Stimulated activated naive CD8-positive, alpha-beta T cell treated with anti-CD3 and anti-CD28 coated beads, Interleukin-15, Interleukin-2, amounts not matched to agents 100 U/mL and 50 U/mL, for 24 hours (primary cell): Measurements from ENCODE around the gene GPC3.
"Not testable (repeated sequence)": the region's sequence is repeated elsewhere in the genome, so short reads cannot be mapped to it uniquely, and the experiment has no call there.

Experiments used
- ATAC-seq: fragments of 150-1000 bp; cut with Tn5 transposase; one replicate; pipeline ENCODE4 v1.10.0; 2021
- DNase-seq: peaks from one replicate; pipeline ENCODE4 v3.0.0; 2021

The GPC3 gene

DNA sequence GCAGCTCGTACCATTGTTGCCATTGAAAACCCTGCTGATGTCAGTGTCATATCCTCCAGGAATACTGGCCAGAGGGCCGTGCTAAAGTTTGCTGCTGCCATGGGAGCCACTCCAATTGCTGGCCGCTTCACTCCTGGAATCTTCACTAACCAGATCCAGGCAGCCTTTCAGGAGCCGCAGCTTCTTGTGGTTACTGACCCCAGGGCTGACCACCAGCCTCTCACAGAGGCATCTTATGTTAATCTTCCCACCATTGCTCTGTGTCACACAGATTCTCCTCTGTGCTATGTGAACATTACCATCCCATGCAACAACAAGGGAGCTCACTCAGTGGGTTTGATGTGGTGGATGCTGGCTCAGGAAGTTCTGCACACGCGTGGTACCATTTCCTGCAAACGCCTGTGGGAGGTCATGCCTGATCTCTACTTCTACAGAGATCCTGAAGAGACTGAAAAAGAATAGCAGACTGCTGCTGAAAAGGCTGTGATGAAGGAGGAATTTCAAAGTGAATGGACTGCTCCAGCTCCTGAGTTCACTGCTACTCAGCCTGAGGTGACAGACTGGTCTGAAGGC, 222.3 kb downstream of the GPC3 start:
- DNase-seq, ATAC-seq: not testable (repeated sequence)

DNA sequence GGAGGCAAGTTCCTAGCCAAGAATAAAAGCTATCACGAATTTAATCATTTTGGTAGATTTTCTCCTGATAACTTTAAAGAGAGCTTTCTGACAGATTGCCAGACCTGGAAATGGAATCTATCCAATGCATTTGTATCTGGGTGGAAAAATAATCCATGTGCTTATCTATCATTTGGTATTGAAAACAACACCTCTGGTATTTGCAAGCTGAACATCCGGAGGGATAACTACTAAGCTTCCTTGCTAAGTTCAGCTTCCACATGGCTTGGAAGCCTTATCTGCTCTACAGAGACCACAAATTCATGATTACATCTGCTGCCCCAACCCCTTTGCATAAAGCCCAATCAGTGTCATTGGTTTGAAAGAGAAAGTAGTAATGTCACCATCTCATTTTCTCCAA, 230.7 kb downstream of the GPC3 start:
- no peak for ATAC-seq
- DNase-seq, result no peak

DNA sequence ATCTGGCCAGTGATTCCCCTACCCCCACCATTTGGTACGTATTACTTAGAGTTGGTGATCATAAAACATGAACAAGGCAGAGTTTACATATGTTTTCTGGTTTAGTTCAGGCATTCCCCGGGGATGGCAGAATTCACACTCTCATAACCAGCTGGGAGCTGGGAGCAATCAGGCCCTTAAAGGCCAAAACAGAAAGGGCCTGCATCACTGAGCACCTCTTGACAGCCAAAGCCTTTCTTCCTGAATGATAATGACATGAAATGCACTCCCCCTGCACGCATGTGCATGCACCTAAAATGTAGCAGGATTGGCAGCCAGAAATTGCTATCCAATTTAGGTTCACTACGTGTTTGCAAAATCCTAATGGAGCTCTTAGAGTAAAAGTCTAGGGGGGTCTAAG, 235.4 kb downstream of the GPC3 start:
- DNase-seq (no peak), ATAC-seq (no peak)

DNA sequence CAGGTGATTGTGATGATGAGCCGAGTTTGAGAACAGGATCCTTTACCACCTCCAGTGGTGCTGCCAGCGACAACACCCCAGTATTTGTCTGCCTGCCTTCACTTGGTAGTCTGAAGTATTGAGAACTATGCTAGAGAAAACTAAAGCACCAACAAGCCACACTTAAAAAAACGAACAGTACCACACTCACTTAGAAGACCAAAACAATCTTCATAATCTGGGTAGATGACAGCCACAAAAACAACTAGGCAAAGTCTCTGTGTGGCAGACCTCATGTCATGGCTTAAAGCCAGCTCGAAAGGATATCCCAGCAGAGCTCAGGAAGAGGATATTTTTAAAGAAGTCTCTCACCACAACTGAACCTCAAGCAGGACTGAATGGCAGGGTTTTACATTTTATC, 236.0 kb downstream of the GPC3 start:
- no peak for DNase-seq
- ATAC-seq, result no peak

DNA sequence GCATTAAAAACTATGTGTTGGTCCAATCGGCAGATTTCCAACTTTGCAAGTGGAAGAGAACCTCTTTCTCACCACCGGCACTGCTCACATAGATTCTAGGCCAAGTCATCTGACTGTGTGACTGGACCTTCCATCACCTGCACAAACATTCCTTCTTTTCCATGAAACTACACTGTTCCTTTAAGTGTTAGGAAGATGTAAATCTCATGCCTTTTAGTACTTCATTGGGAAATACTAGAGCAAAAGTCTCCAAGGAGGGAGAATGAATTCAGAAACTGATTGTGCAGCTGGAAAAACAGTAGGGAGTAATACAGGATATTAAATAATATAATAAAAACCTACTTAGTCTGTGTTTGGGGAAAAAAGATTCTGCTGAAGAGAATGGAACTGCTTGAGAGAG, 238.2 kb downstream of the GPC3 start:
- ATAC-seq, result no peak
- DNase-seq, result no peak

DNA sequence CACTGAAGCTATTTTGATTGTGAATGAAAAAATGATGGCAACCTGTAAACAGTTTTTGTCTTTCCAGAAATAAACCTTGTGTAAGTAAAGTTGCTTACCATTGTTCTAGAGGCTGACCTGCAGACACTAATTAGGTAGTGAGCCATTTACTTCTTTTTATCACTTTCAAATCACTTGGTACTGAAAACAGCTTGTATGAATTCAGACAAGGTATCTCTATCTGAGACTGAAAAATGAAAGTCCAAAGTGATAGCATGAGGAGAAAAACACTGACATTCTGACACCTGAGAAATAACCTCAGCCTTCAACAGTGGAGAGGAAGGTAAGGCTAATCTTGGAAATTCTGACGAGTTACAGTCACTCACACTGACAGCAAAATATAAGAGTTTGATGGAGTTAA, 238.8 kb downstream of the GPC3 start:
- DNase-seq, result no peak
- ATAC-seq, result no peak

DNA sequence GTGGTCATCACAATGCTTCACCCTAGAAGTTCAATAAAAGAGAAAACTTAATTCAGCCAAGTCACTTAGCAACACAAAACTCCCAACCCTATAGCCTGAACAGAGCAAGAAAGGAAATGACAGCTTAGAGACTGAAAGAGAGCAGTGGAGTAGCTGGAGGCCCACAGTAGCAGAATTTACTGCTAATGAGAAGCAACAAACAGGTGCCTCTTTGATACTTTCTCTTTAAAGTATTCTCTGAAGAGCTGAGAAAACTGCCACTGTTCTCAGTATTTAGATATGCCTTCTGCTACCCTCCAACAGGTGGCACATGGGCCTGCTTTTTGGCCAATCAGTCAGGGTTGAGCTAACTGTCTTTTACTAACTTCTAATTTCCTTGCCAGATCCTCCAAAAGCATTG, 240.0 kb downstream of the GPC3 start:
- ATAC-seq, result no peak
- DNase-seq, result no peak

DNA sequence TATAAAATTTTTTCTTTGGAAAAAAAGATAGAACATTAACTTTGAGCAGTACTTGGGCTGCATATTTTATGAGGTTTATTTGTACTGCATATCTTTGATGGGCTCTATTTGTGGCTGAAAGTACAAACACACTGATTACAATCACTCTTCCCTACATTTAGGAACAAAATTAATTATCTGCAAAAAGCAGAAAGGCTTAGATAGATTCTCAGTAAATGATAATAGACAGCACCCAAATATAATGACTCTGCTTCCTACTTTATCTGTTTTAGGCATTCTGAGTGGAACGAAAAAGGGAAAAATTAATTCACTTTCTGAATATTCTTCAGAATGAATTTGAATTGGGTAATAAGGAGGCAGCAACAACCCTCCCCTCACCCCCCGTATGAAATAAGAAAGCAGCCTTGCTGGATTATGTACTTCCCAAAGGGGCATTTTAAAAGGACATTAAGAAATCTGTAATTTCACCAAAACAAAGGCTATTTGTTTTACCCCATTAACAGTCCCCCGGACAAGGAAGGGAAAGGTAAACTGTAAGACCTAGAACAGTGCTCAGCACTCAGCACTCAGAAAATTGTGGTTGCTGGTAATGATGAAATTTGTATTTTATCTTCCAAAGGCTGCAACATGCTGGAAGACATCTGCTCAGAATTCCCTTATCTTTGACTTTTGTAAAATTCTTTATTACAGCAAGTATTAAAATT, 242.6 kb downstream of the GPC3 start:
- DNase-seq (no peak), ATAC-seq (no peak)

DNA sequence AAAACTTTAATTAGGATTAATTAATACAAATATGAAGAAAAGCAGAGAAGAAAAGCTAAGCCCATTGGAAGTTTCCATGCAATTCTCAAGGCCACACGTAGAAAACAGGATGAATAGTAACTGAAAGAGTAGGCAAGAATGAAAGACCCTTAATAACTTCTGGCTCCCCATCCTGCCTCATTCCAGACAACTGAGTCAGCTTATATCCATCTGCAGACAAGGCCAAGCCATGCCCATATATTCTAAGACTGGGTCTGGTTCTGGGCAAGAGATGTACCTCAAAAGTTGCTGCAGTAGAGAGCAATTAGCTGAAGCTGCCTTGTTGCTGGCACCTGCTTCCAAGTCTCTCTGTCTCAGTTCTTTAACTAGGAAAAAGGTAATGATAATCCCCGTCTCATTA, 244.1 kb downstream of the GPC3 start:
- no peak for DNase-seq
- no peak for ATAC-seq

DNA sequence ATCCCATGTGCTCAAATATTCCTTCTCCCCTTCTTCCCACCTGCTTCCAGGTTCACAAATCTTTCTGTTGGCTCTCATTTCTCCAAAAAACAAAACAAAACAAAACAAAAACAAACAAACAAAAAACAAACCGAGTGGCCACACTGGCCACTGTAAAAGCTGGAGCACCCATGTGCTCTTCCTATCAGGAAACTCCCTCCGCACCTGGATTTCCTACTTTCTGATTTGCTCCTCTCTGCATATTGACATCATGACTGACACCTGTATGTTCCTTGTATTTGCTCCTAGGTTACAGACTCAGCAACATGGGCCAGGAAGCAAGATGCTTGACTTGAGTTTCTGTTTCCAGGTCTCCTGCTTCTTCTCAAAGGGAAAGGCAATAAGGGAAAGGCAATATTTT, 258.8 kb downstream of the GPC3 start:
- no peak for ATAC-seq
- DNase-seq, result no peak

DNA sequence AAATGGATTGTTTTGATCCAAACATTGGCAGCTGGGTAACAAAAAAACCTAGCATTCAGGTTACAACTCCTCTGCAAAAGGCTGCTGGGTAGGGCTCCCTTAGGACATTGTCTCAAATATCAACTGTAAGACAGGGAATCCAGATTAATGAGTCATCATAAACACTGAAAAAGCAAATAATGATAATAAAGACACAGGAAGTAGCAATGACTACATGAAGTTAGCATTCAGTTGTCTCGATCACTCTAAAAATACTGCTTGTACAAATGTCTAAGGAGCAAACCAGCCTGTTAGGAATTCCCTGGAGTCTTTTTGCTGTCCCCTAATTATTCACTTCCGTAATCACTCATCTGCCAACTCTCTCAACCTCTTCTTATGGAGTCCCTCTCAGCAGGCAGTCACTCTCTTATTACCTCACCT, 259.2 kb downstream of the GPC3 start:
- no peak for ATAC-seq

DNA sequence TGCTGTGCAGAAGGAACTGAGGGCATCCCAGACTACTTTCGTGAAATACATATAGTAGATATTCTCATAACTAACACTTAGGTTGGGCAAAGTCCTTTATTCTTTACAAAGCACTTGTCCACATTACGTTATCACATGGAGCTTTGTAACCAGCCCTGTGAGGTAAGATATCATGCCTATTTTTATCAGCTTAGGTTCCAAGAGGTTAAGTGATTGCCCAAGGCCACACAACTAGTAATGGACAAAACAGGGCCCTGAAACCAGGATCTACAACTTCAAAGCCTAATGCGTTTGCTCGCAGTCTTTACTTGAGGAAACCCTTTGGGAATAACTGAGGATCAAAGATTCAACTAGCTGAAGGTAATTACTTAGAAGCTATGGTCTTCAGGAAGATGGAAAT, 261.5 kb downstream of the GPC3 start:
- DNase-seq, result no peak
- ATAC-seq, result no peak

More for the DNA sequence above, 259.2 kb downstream of the GPC3 start:
- no peak for DNase-seq

DNA sequence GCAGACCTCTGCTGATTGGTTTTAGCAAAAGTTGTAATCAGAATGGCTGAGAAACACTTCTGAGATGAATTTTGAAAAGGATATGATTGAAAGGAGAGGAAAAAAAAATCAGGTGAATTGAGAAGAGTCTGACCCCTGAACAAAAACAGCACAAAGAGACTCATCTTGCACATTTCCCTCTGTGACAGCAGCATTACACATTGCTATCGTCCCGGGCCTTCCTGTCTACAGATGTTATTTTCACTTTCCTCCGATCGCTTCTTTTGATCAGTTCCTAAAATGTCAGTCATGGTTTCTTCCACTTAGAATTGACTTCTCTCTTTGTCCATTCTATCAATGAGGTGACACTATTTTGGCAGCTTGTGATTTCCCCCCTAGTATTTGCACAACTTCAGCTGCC, 262.6 kb downstream of the GPC3 start:
- no peak for ATAC-seq
- DNase-seq, result no peak

DNA sequence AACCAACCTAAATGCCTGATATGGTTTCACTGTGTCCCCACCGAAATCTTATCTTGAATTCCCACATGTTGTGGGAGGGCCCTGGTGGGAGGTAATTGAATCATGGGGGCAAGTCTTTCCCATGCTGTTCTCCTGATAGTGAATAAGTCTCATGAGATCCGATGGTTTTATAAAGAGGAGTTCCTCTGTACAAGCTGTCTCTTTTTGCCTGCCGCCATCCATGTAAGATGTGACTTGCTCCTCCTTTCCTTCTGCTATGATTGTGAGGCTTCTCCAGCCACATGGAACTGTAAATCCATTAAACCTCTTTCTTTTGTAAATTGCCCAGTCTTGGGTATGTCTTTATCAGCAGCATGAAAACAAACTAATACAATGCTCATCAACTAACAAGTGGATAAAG, 265.1 kb downstream of the GPC3 start:
- ATAC-seq, DNase-seq: not testable (repeated sequence)

DNA sequence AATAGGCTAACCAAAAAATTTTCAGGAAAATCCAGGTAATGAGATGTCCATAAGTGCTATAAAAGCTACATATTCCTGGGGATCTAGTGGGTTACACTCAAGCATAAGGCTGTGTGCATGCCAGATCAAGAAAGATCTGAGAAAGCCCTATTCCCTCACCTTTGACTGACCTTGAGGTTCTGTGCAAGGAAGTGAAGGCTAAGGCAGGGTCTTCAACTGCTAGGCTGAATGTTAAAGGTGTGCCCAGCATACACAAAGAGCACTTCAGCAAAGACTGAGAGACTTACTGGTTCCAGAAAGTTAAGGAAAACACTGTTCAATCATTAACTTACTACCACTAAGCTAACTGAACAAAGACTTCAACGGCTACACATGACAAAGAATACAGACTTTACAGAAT, 269.7 kb downstream of the GPC3 start:
- DNase-seq, result no peak
- ATAC-seq, result no peak

DNA sequence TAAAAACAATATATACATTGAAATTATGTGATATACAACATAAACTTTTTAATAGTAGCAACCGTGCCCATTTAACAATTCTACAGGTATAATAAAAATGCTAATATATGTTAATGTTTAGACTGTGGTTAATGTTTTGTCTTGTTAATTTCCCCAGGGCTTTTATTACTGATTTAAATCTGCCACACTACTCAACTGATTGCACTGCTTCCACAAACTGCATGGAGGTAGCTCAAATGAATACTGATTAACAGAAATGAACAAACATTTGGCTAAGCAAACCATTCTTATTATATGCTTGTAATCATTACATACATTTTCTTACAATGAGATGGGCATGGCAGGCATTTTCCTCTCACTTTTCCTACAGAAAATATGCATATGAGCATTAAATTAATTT, 275.9 kb downstream of the GPC3 start:
- no peak for DNase-seq
- no peak for ATAC-seq

DNA sequence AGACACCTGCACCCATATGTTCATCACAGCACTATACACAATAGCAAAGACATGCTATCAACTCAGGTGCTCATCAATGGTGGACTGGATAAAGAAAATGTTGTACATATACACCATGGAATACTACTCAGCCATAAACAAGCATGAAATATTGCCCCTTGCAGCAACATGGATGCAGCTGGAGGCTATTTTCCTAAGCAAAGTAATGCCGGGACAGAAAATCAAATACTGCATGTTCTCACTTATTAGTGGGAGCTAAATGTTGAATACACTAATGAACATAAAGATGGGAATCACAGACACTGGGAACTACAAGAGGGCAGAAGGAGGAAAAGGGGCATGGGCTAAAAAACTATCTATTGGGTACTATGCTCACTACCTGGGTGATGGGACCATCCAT, 278.5 kb downstream of the GPC3 start:
- ATAC-seq, result no peak
- no peak for DNase-seq

DNA sequence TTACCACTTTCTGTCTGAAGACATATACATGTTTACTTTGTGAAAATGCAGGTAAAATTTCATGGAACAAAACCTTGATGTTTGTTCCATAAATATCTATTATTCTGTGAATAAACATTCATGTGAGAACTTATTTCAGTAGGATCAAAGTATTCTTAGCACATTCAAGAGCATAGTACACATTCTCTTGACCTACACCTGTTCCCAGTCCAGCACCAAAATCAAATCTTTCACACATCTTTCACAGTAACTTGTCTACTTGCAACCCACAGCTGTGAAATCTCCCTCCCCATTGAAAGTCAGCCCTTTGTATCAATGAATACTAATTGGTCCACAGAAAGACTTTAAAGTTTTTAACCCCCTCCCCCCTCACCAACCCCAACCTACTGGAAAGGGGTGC, 283.2 kb downstream of the GPC3 start:
- ATAC-seq, result no peak
- no peak for DNase-seq

DNA sequence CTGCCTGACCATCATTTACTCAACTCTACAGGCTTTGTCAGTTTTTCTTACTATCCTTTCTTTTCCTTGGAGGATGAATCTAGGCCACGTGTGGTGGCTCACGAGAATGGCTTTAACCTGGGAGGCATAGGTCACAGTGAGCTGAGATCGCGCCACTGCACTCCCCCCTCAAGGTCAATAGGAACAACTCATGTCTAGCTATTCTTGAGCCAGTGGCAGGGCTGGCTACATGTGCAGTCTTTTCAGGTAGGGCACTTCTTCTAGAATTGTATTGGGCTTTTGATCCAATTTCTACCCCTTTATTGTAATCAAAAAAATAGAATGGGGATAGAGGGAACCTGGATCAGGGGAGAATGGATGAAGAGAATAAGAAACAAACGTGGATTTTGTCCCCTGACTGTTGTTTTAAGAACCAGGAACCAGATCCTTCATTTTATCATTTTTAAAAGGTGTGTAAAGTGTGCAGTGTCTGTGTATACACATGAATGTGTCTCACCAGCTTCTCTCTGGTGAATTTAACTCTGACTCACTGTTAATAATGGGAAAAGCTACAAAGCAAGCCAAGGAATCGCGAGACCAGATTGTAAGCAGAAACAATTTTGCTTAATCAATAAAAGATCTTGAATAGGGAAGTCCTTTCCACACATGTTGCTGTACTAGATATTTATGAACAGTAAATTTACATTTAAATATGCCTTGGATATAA, 286.2 kb downstream of the GPC3 start:
- no peak for ATAC-seq
- DNase-seq, result no peak

DNA sequence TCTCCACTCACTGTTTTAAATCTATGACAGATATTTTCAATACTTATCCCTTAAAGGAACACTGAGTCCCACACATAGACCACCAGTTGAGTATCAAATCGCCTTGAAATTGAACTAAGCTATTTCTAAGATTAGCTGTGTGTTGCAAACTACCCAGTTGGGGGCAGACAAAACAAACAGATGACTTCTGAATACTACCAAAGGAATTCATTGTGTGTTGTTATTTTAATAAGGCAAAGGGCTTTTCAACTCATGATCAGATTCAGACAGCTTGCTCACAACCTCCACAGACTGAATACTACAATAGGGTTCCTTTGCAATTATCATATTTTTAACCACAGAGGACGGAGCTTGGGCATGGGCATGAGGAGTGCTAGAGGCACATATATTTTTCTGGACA, 287.1 kb downstream of the GPC3 start:
- DNase-seq (no peak), ATAC-seq (no peak)

DNA sequence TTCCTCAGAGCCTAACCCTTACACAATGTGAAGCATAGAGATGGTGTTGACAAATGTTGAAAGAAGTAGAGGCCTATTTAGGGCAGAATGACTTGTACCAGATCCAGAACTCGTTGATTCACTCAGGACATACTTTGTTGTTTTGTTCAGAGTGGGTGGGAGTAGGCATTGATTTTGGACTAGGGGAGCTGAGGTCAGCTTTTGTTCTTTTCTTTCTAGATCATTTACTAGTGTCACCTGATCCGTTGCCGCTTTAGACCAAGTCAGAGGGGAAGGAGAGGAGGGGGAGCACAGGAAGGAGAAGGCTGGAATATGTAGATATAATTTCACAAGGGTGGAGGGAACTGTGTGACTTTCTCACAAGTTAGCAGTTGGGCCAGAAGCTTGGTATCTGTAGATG, 287.7 kb downstream of the GPC3 start:
- no peak for ATAC-seq
- no peak for DNase-seq

DNA sequence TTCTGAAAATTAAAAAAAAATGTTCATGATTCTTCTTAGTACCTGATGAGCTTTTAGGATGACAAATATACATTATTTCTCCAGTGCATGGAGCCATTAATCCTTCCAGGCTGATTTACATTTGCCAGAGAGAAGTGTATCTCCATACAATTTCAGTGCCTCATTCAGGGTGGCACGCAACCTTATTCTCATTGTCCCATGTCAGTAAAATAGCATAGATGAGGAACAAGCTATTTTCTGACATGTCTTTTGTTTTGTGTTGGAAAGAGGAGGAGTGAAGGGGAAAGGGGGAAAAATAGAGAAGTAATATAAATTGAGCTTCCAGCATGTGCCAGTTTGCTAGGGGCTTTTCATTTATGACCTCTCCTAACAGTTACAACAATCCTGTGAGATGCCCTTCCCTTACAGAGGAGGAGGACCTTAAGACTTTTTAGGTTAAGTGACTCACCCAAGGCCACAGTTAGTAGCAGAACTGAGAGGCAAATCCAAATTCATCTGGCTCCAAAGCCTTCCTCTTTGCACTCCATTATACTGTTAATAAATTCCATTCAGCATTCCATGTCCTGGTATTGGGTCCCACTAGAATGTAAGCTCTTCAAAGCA, 295.3 kb downstream of the GPC3 start:
- no peak for ATAC-seq
- DNase-seq, result no peak

DNA sequence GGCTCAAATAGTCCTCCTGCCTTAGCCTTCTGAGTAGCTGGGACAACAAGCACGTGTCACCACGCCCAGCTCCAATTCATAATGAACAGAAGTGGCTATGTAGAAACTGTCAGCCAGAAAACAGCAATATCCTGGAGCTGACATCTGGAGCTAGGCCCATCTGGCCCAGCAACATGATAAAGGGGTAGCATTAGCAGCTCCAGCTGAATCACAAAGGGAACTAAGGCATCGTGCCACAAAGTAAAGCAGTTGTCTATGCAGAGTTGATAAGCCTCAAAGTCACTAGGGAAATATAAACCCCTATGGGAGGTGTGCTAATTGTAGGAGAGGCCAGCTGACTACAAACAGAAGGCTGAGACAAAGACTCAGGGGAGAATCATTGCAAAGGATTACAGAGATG, 299.6 kb downstream of the GPC3 start:
- no peak for DNase-seq

More for the DNA sequence above, 299.6 kb downstream of the GPC3 start:
- ATAC-seq, result no peak
